Sciatic nerve (tissue), 2 donors: ENCODE results near the gene NRCAM. TPM values are rescaled to one million over a fixed set of nuclear protein-coding genes. Genes with fewer than 3 reads are reported as not detected.
A peak's percentile ranks its signal among the peaks of the same experiment; 100 is the strongest.

Experiments
- ATAC-seq: fragments of 200-7000 bp; cut with Tn5 transposase; one replicate; pipeline ENCODE4 v1.9.1; 2020; ENCODE audit warnings: mild to moderate bottlenecking, moderate library complexity
- DNase-seq: peaks from one replicate; pipeline ENCODE4 v3.0.0-alpha.2; 2020; ENCODE audit warnings: low spot score
- intact Hi-C: fragments of 100-400 bp; cut with DNase I; formaldehyde crosslinking; loops from one replicate; pipeline ENCODE4 v1.14.2; 2022
- total RNA-seq: library from RNA; stranded (reverse); fragmentation: NEBNext Ultra II Directional; extraction: Animal tissue kit (Norgen Biotek cat#: 25700); gene quantifications from one replicate; pipeline ENCODE4 v1.2.1, GENCODE V29; 2021
- donor health status: DM: no; HTN: no; CAD: no.
- donor health status: DM: no; HTN: no; CAD: no.

NRCAM gene
- total RNA-seq, 1 donor from 2014 or later, result 17.4 TPM

GRCh38 chr7:108204281-108204796 lies 251.9 kb downstream of the NRCAM start:
- ATAC-seq (no peak), DNase-seq (no peak)
- intact Hi-C loops, result no loop called here

DNA sequence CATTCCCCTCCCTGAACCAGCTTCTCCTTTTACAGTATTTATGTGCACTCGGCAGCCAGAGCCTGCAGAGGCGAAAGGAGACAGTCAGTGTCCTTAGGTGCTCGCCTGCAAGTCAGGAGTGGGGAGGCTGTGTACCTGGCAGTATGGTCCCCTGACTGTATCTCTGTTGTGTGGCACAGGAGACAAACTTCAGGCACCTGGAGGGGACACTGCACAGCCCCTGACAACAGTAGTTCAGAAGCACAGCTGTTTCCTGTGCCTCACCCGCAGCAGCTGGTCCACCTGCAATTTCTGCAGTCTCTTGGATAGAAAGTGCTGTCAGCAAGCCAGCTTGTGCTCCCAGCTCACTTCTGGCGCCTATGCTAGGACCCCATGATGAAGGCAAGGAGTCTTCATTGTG lies 252.7 kb downstream of the NRCAM start:
- intact Hi-C loops, result no loop called here
- DNase-seq (no peak), ATAC-seq (no peak)

- no peak for ATAC-seq
- intact Hi-C loops, result no loop called here
- DNase-seq, result no peak
Observed at GRCh38 chr7:108202743-108203142, 253.5 kb downstream of the NRCAM start.

GRCh38 chr7:108201766-108202165 lies 254.5 kb downstream of the NRCAM start:
- intact Hi-C loops, result no loop called here
- ATAC-seq, result no peak
- no peak for DNase-seq

DNA sequence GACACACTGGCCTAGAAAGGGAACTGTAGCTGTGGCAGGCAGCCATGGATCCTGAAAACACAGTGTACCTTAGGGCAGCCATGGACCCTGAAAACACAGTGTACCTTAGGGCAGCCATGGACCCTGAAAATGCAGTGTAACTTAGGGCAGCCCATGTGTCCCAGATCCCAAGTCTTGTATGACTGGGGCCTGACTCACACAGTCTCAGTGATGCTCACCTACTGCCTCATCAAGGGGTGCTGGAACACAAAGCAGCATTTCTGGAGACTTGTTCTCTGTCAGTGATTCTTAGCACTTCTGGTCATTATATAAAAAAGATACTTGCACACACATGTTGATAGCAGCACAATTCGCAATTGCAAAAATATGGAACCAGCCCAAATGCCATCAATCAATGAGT lies 255.9 kb downstream of the NRCAM start:
- ATAC-seq, result no peak
- intact Hi-C loops, result no loop called here

DNA sequence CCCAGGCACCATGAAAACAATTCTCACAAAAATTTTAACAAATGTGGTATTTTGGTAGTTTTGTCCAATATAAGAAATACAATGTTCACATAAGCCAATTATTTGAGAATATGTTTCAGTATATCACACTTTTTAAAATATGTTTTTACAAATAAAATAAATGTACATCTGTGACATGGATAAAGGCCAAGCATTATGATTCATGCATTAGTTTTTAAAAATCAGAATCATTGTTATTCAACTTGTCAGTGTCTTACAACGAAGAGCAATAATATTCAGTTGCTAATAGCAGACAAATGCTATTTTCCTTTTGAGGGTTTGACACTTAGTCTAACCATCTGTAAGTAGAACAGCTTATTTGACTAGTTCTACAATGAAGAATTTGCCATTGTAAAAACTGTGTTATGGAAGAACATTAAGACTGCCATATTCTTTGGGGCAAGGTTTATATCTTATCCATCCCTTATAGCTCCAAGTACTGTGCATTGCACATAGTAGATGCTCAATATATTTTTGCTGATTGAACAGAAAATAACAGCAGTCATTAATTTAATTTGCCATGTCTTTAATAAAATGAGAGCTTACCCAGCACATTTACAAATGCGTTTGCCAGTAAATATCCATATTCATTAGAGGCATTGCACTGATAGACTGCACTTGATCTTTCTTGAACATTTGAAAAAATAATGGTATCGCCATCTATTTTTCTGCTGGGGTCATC lies 258.7 kb downstream of the NRCAM start:
- intact Hi-C loops, result no loop called here
- DNase-seq (no peak), ATAC-seq (no peak)

More for the DNA sequence above, 255.9 kb downstream of the NRCAM start:
- DNase-seq, result no peak

- intact Hi-C loops, result no loop called here
- ATAC-seq, result no peak
Observed at GRCh38 chr7:108196004-108196403, 260.2 kb downstream of the NRCAM start.

GRCh38 chr7:108193594-108194498 lies 262.4 kb downstream of the NRCAM start:
- no peak for DNase-seq
- intact Hi-C loops, result no loop called here
- no peak for ATAC-seq

More at GRCh38 chr7:108196004-108196403, 260.2 kb downstream of the NRCAM start:
- no peak for DNase-seq

DNA sequence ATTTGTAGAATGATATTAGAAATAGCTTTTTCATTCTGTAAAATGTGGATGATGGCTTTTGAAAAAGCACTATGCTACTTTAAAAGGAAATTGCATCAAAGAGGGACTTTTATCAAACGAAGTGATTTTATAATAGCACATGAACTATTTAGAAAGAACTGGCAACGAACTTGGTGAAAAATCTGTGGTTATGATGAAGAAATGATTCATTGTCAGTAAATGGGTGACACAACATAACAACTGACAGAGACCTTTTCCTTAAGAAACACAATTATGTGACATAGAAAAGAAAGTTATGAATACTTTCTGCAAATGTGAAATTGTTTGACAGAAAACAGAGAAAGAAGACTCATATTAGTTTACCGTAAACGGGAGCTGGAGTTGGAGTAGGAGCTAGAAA lies 265.3 kb downstream of the NRCAM start:
- ATAC-seq (no peak), DNase-seq (no peak)
- intact Hi-C loops, result no loop called here

GRCh38 chr7:108189733-108190388 lies 266.4 kb downstream of the NRCAM start:
- DNase-seq (no peak), ATAC-seq (no peak)
- intact Hi-C loops, result loop anchor here (10.0 kb wide), 1 partner anchor 305 kb away; no protein-coding TSS in a partner anchor

DNA sequence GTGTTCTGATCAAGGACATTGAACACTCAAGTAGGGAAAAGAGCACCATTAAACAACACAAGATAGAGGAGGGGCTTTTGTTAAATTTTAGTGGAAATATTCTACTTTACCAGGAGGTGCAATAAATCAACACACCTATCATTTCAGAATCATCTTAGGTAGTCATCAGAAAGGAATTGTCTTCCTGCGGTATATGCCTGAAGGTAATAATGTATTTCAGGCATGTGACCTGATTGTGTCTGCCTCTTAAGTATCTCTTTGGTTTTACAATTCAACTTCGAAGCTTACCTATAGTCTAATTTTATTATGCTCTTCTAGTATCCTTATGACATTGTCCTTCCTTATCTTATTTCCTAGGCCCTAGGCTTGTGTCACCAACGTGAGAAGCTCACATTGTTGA lies 267.5 kb downstream of the NRCAM start:
- intact Hi-C loops, result loop anchor here (10.0 kb wide), 1 partner anchor 306 kb away; no protein-coding TSS in a partner anchor
- DNase-seq (no peak), ATAC-seq (no peak)

DNA sequence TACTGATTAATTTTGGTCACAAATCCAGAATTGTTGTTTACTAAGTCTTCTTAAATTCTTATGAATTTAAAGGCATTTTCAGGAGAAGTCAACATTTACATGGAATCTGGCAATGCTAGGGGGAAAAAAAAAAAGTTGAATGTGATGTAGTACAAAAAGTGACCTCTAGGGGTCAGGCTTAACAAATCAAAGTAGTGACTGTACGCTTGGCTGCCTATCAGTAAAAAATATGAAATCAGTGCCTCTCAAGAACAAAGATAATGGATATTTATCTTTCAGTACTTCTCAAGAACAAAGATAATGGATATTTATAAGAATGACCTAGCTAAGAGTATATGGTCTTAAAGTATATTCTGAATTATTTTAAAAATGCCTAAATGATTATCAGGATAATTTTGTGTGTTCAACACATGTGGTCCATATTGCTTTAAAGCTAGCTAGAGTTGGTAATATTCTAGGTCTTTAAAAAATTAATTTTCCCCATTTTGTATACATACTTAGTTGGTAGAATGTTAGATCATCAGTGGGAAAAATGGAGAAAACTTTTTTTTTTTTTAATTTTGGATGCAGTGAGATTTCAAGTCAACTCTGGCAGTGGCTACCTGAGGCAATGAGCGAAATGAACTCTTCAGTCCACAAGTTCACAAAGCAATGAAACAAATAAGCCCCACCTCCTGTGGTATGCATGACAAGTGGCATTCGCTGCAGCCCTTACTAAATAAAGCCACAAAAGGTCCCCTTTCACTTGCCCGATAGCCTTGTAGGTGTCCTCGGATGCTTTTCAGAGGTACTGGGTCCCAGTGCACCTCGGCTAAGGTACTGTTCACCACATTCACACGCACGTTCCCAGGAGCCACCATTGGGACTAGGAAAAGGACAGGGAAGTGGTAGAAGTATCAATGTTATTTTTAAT lies 274.9 kb downstream of the NRCAM start:
- intact Hi-C loops, result loop anchor here (10.0 kb wide), 1 partner anchor 313 kb away; no protein-coding TSS in a partner anchor
- ATAC-seq (peak; percentile 60), DNase-seq (no peak)

DNA sequence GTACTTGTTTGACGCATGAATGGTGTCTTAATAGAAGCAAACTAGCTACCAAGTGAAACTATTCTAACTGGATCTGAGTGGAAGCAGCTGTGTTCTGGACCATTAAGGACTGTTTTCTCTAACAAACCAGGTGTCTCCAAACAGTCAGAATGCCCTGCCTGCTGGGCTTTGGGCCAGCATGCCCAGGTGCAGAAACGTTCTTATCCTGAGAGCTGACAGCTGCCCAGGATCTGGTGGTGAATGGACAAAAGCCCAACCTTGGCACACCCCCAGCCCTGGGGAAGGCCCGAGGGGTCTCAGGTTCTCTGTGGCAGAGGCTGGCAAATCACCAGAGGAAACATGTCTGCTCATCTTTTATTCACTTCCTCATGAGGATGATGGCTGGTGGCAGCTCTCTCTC lies 277.8 kb downstream of the NRCAM start:
- intact Hi-C loops, result no loop called here
- DNase-seq, result no peak
- ATAC-seq, result no peak

DNA sequence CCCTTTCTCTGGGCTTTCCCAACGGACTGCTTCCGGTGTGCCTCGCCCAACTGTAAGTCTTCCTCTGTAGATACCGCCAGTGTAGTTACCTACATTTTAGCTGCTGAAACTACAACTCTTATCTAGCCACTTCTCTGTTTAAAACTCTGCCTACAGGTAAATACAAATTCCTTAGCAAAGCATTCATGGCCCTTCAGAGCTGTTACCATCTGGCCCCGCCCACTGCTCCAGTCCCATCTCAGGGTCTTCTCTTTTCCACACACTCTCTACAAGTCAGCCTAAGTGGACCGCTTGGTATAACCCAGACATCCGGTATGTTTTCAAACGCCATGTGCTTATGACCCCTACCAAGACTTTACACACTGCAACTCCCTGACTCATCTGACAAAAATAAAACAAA lies 285.1 kb downstream of the NRCAM start:
- ATAC-seq (no peak), DNase-seq (no peak)
- intact Hi-C loops, result no loop called here

GRCh38 chr7:108170251-108170650 lies 286.0 kb downstream of the NRCAM start:
- intact Hi-C loops, result no loop called here
- no peak for ATAC-seq

GRCh38 chr7:108167460-108167859 lies 288.8 kb downstream of the NRCAM start:
- no peak for ATAC-seq
- no peak for DNase-seq
- intact Hi-C loops, result no loop called here

More at GRCh38 chr7:108170251-108170650, 286.0 kb downstream of the NRCAM start:
- no peak for DNase-seq

DNA sequence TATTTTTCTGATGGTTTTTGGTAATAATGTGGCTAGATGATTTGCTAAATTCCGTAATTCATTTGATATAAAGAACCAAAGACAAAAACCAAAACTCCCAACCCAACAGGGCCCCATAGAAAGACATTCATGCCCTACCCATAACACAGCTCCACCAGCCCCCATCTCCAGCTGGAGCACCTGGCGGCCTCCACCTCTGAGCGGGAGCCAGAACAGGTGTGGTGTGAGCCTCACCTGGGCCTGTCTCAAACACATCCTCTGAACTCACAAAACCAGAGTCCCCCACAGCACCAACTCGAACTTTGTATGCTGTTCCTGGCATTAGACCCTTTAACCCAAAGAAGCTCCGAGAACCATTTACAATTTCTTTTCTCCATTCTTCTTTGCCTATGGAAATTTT lies 289.5 kb downstream of the NRCAM start:
- intact Hi-C loops, result no loop called here
- no peak for ATAC-seq
- DNase-seq, result no peak

DNA sequence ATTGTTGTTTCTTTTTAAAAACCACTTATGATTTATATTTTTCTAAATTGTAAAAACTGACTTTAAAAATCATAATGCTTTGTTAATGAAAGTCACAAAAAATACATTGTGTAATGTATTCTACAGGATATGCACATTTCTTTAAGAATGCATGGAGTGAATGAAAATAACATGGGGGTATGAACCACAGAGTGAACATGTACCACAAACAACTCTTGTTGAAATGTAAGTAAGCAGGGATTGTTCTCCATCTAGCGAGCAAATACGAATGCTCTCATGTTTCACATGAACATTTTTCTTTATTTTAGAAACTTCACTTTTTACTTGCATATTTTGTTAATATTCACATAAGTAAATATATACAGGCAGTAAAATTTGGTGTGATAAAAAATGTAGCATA lies 290.5 kb downstream of the NRCAM start:
- ATAC-seq (no peak), DNase-seq (no peak)
- intact Hi-C loops, result no loop called here
